Spleen (tissue), 11 donors: ENCODE results near the gene CACNA1C. TPM values are rescaled to one million over a fixed set of nuclear protein-coding genes. Genes with fewer than 3 reads are reported as not detected.

ENCODE experiments used
- DNase-seq: peaks from one replicate; pipeline ENCODE4 v3.0.0-alpha.2; 2020
- H3K27ac ChIP-seq, 8 donors: fragments of 200-600 bp; sonication (generic) in 7 of 8; 1 replicate in 4 of 8; 2 replicates in 4 of 8; pipeline versions ENCODE4 v1.5.0 to v1.8.0; 2016 to 2021; ENCODE audit warnings: inconsistent platforms in 4 of 8, mild to moderate bottlenecking in 4 of 8, moderate library complexity in 1 of 8
- H3K27me3 ChIP-seq, 7 donors: fragments of 200-600 bp; sonication (generic) in 6 of 7; replicated peaks in 1 of 7; 1 replicate in 4 of 7; 2 replicates in 3 of 7; pipeline versions ENCODE4 v1.5.0 to v1.8.0; 2016 to 2021; ENCODE audit warnings: inconsistent platforms in 3 of 7, mild to moderate bottlenecking in 1 of 7
- H3K36me3 ChIP-seq, 6 donors: fragments of 200-600 bp; sonication (generic) in 5 of 6; 1 replicate in 4 of 6; 2 replicates in 2 of 6; pipeline versions ENCODE4 v1.5.0 to v1.8.0; 2016 to 2021; ENCODE audit warnings: inconsistent platforms in 2 of 6
- H3K4me1 ChIP-seq, 6 donors: fragments of 200-600 bp; sonication (generic) in 5 of 6; 1 replicate in 3 of 6; 2 replicates in 3 of 6; pipeline versions ENCODE4 v1.5.0 to v1.8.0; 2016 to 2021; ENCODE audit warnings: inconsistent platforms in 3 of 6
- H3K4me3 ChIP-seq, 8 donors: fragments of 200-600 bp; sonication (generic) in 7 of 8; 1 replicate in 4 of 8; 2 replicates in 4 of 8; pipeline versions ENCODE4 v1.5.0 to v1.8.0; 2016 to 2021; ENCODE audit warnings: inconsistent platforms in 4 of 8, mild to moderate bottlenecking in 4 of 8, moderate library complexity in 2 of 8
- H3K9me3 ChIP-seq, 8 donors: fragments of 200-600 bp; sonication (generic) in 7 of 8; 1 replicate in 4 of 8; 2 replicates in 4 of 8; pipeline versions ENCODE4 v1.5.0 to v1.8.0; 2016 to 2021; ENCODE audit warnings: inconsistent platforms in 4 of 8
- POLR2A ChIP-seq, 3 donors: fragments of 450-650 bp; IDR thresholded peaks; one replicate each; pipeline ENCODE4 v1.5.1; 2017; ENCODE audit warnings: antibody characterized with exemption in 3 of 3, mild to moderate bottlenecking in 1 of 3
- POLR2AphosphoS5 ChIP-seq, 3 donors: sonication (generic); formaldehyde crosslinking; IDR thresholded peaks; one replicate each; pipeline ENCODE4 v1.5.1; 2017; ENCODE audit warnings: antibody characterized with exemption in 3 of 3
- WGBS, 5 donors: extraction: QIAGEN DNeasy Blood & Tissue Kit in 3 of 5; methylation state at CpG; one replicate each; pipeline versions ENCODE4 v1.1.5 to v1.1.7; 2013 to 2018; 5-methylcytosine and 5-hydroxymethylcytosine counted together
- intact Hi-C: fragments of 100-400 bp; cut with DNase I; formaldehyde crosslinking; loops from one replicate; pipeline ENCODE4 v1.15.0; 2023; ENCODE audit warnings: low total_unique reads
- polyA plus RNA-seq, 3 donors: library from polyadenylated mRNA; stranded (reverse); fragments of 200-250 nt; gene quantifications; one replicate each; pipeline ENCODE4 v1.2.1, GENCODE V29; 2013
- total RNA-seq, 7 donors: library from RNA; depleted of rRNA in 3 of 7; stranded (reverse); fragments of >200 nt in 3 of 7; fragmentation: NEBNext Ultra II Directional in 4 of 7; extraction: Animal tissue kit (Norgen Biotek cat#: 25700) in 4 of 7; gene quantifications; one replicate each; pipeline versions ENCODE4 v1.1.0 to v1.2.1, GENCODE V29; 2016 to 2021
- TF ChIP-seq, protein P1 (sequence below), 11 experiments: fragments of 200-600 bp in 7 of 11; fragments of 450-650 bp in 4 of 11; sonication (generic) in 4 of 11; IDR thresholded peaks in 8 of 11; conservative IDR thresholded peaks in 3 of 11; 1 replicate in 7 of 11; 2 replicates in 4 of 11; pipeline versions ENCODE4 v1.4.0 to v1.8.0; 2016 to 2021; ENCODE audit warnings: antibody characterized with exemption in 11 of 11, inconsistent platforms in 4 of 11, mild to moderate bottlenecking in 1 of 11
- donor health status: healthy with polysubstance abuse.
- donor health status: DM: no; HTN: no; CAD: no; lungs with moderate emphysema.
- donor health status: DM: no; HTN: no; CAD: no.
- donor health status: Bipolar disorder and iron deficiency.
- donor health status: healthy.
- donor health status: DM: no; HTN: no; CAD: no.
- donor health status: DM: yes; HTN: yes; CAD: no.

The CACNA1C gene
- total and polyA plus RNA-seq, 10 donors = 0.67 to 27.6 (median 18.4) TPM

DNA sequence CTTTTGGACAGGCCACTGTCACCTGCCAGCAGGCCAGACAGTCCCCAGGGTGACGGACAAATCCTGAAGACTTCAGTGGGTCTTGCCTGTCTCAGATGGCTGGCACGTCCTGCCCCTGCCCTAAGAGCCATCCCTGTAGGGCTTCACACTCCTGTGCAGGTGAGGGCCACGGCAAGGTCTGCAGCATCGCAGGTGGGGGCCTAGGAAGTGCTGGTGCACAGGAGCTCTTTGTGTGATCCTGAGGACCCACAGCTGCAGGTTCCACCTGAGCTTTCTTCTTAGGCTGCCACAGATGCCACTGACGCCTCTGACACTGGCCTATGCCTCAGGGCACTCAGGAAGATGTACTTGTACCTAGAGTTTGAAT is 633.5 kb downstream of the CACNA1C start:
- Histone ChIP-seq H3K27ac (no peak overlapping the region), H3K4me1 (peaks cover 0 to 23% (median 15%) of the 10 kb centered on the region in 6 donors), H3K4me3 (no peak overlapping the region), H3K36me3 (peaks cover 0 to 37% (median 0%) of the 10 kb centered on the region in 6 donors), H3K27me3 (peaks cover 0 to 6% (median 0%) of the 10 kb centered on the region in 7 donors), H3K9me3 (no peaks in the 10 kb centered on the region)
- peak; percentile 49 for DNase-seq
- intact Hi-C loops = loop anchor here (5.0 kb wide), 1 partner anchor 101 kb away; no protein-coding TSS in a partner anchor
- TF ChIP-seq POLR2A (IDR thresholded peaks at IDR 0.05) (no peak), POLR2AphosphoS5 (IDR thresholded peaks at IDR 0.05) (no peak)
- TF ChIP-seq, protein P1, sequence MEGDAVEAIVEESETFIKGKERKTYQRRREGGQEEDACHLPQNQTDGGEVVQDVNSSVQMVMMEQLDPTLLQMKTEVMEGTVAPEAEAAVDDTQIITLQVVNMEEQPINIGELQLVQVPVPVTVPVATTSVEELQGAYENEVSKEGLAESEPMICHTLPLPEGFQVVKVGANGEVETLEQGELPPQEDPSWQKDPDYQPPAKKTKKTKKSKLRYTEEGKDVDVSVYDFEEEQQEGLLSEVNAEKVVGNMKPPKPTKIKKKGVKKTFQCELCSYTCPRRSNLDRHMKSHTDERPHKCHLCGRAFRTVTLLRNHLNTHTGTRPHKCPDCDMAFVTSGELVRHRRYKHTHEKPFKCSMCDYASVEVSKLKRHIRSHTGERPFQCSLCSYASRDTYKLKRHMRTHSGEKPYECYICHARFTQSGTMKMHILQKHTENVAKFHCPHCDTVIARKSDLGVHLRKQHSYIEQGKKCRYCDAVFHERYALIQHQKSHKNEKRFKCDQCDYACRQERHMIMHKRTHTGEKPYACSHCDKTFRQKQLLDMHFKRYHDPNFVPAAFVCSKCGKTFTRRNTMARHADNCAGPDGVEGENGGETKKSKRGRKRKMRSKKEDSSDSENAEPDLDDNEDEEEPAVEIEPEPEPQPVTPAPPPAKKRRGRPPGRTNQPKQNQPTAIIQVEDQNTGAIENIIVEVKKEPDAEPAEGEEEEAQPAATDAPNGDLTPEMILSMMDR (IDR thresholded peaks at IDR 0.05 in 8 of 11, conservative IDR thresholded peaks at IDR 0.05 in 3 of 11) = no peak
- WGBS, 5 donors = 90 to 100% (median 93%) methylated on average over 3 to 5 of the region's 5 CpGs

DNA sequence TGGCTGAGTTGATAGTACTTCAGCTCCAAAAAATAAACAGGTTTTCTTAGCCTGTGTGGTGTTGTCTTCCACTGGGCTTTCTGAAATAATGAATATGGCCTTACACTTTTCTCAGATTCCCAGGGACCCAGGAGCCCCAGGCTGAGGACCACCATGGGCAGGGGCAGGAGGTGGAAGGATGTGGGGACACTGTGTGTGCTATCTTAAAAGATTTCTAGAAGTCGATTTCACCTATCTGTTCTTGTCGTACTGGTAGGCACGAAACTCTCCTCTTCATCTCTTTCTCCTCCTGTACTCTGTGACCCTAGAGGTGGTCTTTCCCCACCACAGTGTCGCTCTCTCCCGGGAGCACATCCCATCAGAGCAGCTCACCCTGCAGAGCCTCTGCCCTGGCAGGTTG is 634.3 kb downstream of the CACNA1C start:
- H3K36me3 ChIP-seq = peaks cover 0 to 37% (median 0%) of the 10 kb centered on the region in 6 donors
- TF ChIP-seq POLR2A (IDR thresholded peaks at IDR 0.05) (no peak), POLR2AphosphoS5 (IDR thresholded peaks at IDR 0.05) (no peak)
- TF ChIP-seq, protein P1 (IDR thresholded peaks at IDR 0.05 in 8 of 11, conservative IDR thresholded peaks at IDR 0.05 in 3 of 11) = no peak

DNA sequence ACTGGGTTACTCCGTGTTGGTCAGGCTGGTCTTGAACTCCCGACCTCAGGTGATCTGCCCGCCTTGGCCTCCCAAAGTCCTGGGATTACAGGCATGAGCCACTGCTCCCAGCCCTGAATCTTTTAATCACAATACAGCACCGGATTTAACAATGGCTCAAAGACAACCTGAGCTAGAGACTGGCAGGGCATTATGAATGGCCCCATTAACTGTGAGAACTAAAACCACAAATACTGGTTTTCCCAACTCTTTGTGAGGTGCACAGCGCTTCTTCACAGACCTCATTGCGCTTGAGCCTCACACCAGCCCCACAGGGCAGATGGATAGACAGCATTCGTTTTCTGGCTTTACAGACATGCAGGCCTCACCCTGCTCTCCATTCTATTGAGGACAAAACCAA is 634.9 kb downstream of the CACNA1C start:
- peaks cover 0 to 10% (median 0%) of the 10 kb centered on the region in 7 donors for H3K27me3 ChIP-seq
- intact Hi-C loops = loop anchor here (5.0 kb wide), 1 partner anchor 100 kb away; no protein-coding TSS in a partner anchor
- DNase-seq = no peak
- WGBS, 5 donors = 84 to 96% (median 92%) methylated on average over 3 to 7 of the region's 7 CpGs
- H3K4me1 ChIP-seq = peaks cover 0 to 37% (median 22%) of the 10 kb centered on the region in 6 donors
- H3K9me3 ChIP-seq = no peaks in the 10 kb centered on the region
- no peak overlapping the region for H3K4me3 ChIP-seq
- H3K36me3 ChIP-seq = peaks cover 0 to 37% (median 0%) of the 10 kb centered on the region in 6 donors
- no peak overlapping the region for H3K27ac ChIP-seq
- TF ChIP-seq, protein P1 (IDR thresholded peaks at IDR 0.05 in 8 of 11, conservative IDR thresholded peaks at IDR 0.05 in 3 of 11) = no peak
- TF ChIP-seq POLR2AphosphoS5 (IDR thresholded peaks at IDR 0.05) (no peak), POLR2A (IDR thresholded peaks at IDR 0.05) (no peak)

More for the DNA sequence above, 634.3 kb downstream of the CACNA1C start:
- Histone ChIP-seq H3K27ac (no peak overlapping the region), H3K27me3 (peaks cover 0 to 10% (median 0%) of the 10 kb centered on the region in 7 donors), H3K9me3 (no peaks in the 10 kb centered on the region), H3K4me1 (peaks cover 0 to 31% (median 18%) of the 10 kb centered on the region in 6 donors), H3K4me3 (no peak overlapping the region)
- intact Hi-C loops = loop anchor here (5.0 kb wide), 1 partner anchor 100 kb away; no protein-coding TSS in a partner anchor
- WGBS, 5 donors = 83 to 95% (median 93%) methylated on average over 5 of the region's 5 CpGs
- no peak for DNase-seq

DNA sequence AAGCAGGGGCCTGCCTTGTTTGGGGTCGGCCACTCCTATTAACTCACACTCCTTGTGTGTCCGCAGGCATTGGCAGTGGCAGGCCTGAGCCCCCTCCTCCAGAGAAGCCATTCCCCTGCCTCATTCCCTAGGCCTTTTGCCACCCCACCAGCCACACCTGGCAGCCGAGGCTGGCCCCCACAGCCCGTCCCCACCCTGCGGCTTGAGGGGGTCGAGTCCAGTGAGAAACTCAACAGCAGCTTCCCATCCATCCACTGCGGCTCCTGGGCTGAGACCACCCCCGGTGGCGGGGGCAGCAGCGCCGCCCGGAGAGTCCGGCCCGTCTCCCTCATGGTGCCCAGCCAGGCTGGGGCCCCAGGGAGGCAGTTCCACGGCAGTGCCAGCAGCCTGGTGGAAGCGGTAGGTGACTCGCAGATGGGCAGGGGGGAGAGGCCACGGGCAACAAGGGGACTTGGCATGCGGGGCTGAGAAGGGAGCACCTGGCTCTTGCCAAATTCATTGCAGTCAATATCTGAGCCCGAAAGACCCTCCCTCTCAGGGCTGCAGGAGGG is 635.7 kb downstream of the CACNA1C start:
- H3K27me3 ChIP-seq = peaks cover 0 to 10% (median 0%) of the 10 kb centered on the region in 7 donors
- WGBS, 5 donors = 92 to 97% (median 96%) methylated on average over 8 to 20 of the region's 20 CpGs
- no peak overlapping the region for H3K4me3 ChIP-seq
- H3K9me3 ChIP-seq = no peaks in the 10 kb centered on the region
- peaks cover 0 to 40% (median 26%) of the 10 kb centered on the region in 6 donors for H3K4me1 ChIP-seq
- H3K27ac ChIP-seq = no peak overlapping the region
- TF ChIP-seq POLR2AphosphoS5 (IDR thresholded peaks at IDR 0.05) (no peak), POLR2A (IDR thresholded peaks at IDR 0.05) (no peak)
- TF ChIP-seq, protein P1 (IDR thresholded peaks at IDR 0.05 in 8 of 11, conservative IDR thresholded peaks at IDR 0.05 in 3 of 11) = no peak
- no peak for DNase-seq
- peaks cover 0 to 37% (median 0%) of the 10 kb centered on the region in 6 donors for H3K36me3 ChIP-seq
- intact Hi-C loops = loop anchor here (5.0 kb wide), 1 partner anchor 99 kb away; no protein-coding TSS in a partner anchor
